ENCODE data around the gene GPR173. TPM values are rescaled to one million over a fixed set of nuclear protein-coding genes. Genes with fewer than 3 reads are reported as not detected.
A peak's percentile ranks its signal among the peaks of the same experiment; 100 is the strongest.

GPR173 gene
- 14.0 TPM for polyA plus RNA-seq (2013, experiment 1 of 2)
- polyA plus RNA-seq (2013, experiment 2 of 2): 14.6 TPM

GRCh38 chrX:53048169-53049126 lies at the start of gene GPR173:
TSS of gene GPR173 (plus strand) at chrX:53048789. CDS start at chrX:53076622, 27,833 bp downstream.
- Histone ChIP-seq H3K4ac (ENCODE audit: low read length) (no peak within 1 kb of the TSS), H4K91ac (ENCODE audit: low read depth, low read length, poor library complexity) (no peak within 1 kb of the TSS), H2AK5ac (ENCODE audit: low read depth, low read length) (no peak within 1 kb of the TSS), H3K79me1 (ENCODE audit: low read depth, low read length) (no peaks in the 10 kb centered on the region), H3K9me3 (replicated peaks in 1 of 2; ENCODE audit: control insufficient read depth in 2 of 2, insufficient read depth in 1 of 2, low read depth in 1 of 2, low read length in 2 of 2) (no peaks in the 10 kb centered on the region), H3K4me1 (ENCODE audit: control insufficient read depth in 2 of 2, insufficient read depth in 1 of 2, low read depth in 1 of 2, low read length in 2 of 2) (peaks cover 6 to 8% of the 10 kb centered on the region in 2 donors), H2BK15ac (ENCODE audit: low read length) (no peak within 1 kb of the TSS), H4K8ac (ENCODE audit: low read depth, low read length) (no peak within 1 kb of the TSS), H2BK12ac (ENCODE audit: low read length) (no peak within 1 kb of the TSS), H3K36me3 (replicated peaks in 1 of 2; ENCODE audit: control insufficient read depth in 2 of 2, insufficient read depth in 2 of 2, low read length in 2 of 2) (no peaks in the 10 kb centered on the region), H3K27ac (replicated peaks; ENCODE audit: low read length) (peak within 1 kb of the TSS; percentile 59), H3K23ac (ENCODE audit: low read depth, low read length, poor library complexity) (no peak within 1 kb of the TSS), H3K4me3 (ENCODE audit: low read length in 2 of 2) (peak within 1 kb of the TSS; percentile 64 to 95), H3K4me2 (ENCODE audit: insufficient read depth, low read length, poor library complexity, severe bottlenecking) (peak within 1 kb of the TSS; percentile 60), H2BK120ac (ENCODE audit: low read depth, low read length) (peak within 1 kb of the TSS; percentile 91), H2BK5ac (ENCODE audit: low read length) (peak within 1 kb of the TSS; percentile 66), H3K27me3 (ENCODE audit: control insufficient read depth in 3 of 3, insufficient read depth in 3 of 3, low read depth in 1 of 3, low read length in 3 of 3) (peaks cover 0 to 9% (median 0%) of the 10 kb centered on the region in 3 experiments), H2AFZ (ENCODE audit: low read length) (peak within 1 kb of the TSS; percentile 87), H3K18ac (ENCODE audit: low read length) (peak within 1 kb of the TSS; percentile 97), H3K9ac (ENCODE audit: low read depth, low read length, poor library complexity) (peak within 1 kb of the TSS; percentile 83), H3K14ac (ENCODE audit: low read length) (peak within 1 kb of the TSS; percentile 21)
- DNase-seq (ENCODE audit: low spot score): peak; percentile 48
- no CpG with 5 or more reads among the region's 38 CpGs for WGBS, 2 donors (ENCODE audit: extremely low coverage in 2 of 2, insufficient read length in 2 of 2, insufficient replicate concordance in 1 of 2)

DNA sequence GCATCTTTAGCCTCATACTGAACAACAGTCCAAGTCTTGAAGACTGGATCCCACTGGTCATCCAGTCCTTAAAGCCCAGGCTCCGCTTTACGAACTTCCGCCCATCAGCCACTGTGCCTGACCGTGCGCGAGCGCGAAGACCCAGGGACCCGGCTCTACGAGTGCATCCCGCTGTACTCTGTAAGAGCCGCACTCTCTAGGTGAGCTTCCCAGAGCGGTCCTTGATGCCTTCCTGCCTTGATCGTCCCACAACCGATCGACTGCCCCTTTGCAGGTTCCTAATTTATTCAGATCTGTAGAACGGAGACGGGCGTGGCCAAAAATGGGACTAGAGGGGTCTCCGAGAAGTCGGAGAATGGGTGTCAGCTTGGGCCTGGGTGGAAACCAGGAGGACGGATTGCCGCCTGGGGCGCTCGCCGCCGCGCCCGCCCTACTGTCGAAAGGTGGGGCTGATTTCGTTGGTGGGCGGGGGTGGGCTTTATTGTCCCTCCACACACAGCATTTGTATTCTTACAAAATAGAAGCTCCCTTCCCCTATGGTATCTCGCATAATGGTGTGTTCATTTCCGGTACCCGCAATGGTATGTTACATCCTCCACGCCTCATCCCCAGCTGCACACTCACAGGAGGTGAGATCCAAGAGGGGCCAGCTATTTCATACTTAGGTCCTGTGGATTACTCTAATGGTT lies 48.0 kb upstream of the GPR173 start:
- Histone ChIP-seq H2BK5ac (ENCODE audit: low read length) (no peak overlapping the region), H2BK12ac (ENCODE audit: low read length) (no peak overlapping the region), H3K4me3 (ENCODE audit: low read length in 2 of 2) (no peak overlapping the region), H3K14ac (ENCODE audit: low read length) (no peak overlapping the region), H3K9me3 (replicated peaks in 1 of 2; ENCODE audit: control insufficient read depth in 2 of 2, insufficient read depth in 1 of 2, low read depth in 1 of 2, low read length in 2 of 2) (no peaks in the 10 kb centered on the region), H3K4me2 (ENCODE audit: insufficient read depth, low read length, poor library complexity, severe bottlenecking) (no peak overlapping the region), H2AK5ac (ENCODE audit: low read depth, low read length) (no peak overlapping the region), H3K4ac (ENCODE audit: low read length) (no peak overlapping the region), H3K4me1 (ENCODE audit: control insufficient read depth in 2 of 2, insufficient read depth in 1 of 2, low read depth in 1 of 2, low read length in 2 of 2) (peaks cover 0 to 2% of the 10 kb centered on the region in 2 donors), H3K23ac (ENCODE audit: low read depth, low read length, poor library complexity) (no peak overlapping the region), H3K18ac (ENCODE audit: low read length) (no peak overlapping the region), H3K27ac (replicated peaks; ENCODE audit: low read length) (no peak overlapping the region), H3K9ac (ENCODE audit: low read depth, low read length, poor library complexity) (no peak overlapping the region), H2BK15ac (ENCODE audit: low read length) (no peak overlapping the region), H2BK120ac (ENCODE audit: low read depth, low read length) (no peak overlapping the region), H3K79me1 (ENCODE audit: low read depth, low read length) (no peaks in the 10 kb centered on the region), H4K91ac (ENCODE audit: low read depth, low read length, poor library complexity) (no peak overlapping the region), H3K27me3 (ENCODE audit: control insufficient read depth in 3 of 3, insufficient read depth in 3 of 3, low read depth in 1 of 3, low read length in 3 of 3) (peaks cover 0 to 25% (median 0%) of the 10 kb centered on the region in 3 experiments), H4K8ac (ENCODE audit: low read depth, low read length) (no peak overlapping the region), H3K36me3 (replicated peaks in 1 of 2; ENCODE audit: control insufficient read depth in 2 of 2, insufficient read depth in 2 of 2, low read length in 2 of 2) (no peaks in the 10 kb centered on the region), H2AFZ (ENCODE audit: low read length) (no peak overlapping the region)
- DNase-seq (ENCODE audit: low spot score): no peak
- no CpG with 5 or more reads among the region's 36 CpGs for WGBS, 2 donors (ENCODE audit: extremely low coverage in 2 of 2, insufficient read length in 2 of 2, insufficient replicate concordance in 1 of 2)

GRCh38 chrX:53001958-53002357 lies 46.6 kb upstream of the GPR173 start:
- H2AFZ ChIP-seq (ENCODE audit: low read length): no peak overlapping the region
- H3K18ac ChIP-seq (ENCODE audit: low read length): no peak overlapping the region
- H3K4me1 ChIP-seq (ENCODE audit: control insufficient read depth in 2 of 2, insufficient read depth in 1 of 2, low read depth in 1 of 2, low read length in 2 of 2): no peaks in the 10 kb centered on the region
- no peak overlapping the region for H3K4ac ChIP-seq (ENCODE audit: low read length)
- no peak overlapping the region for H4K8ac ChIP-seq (ENCODE audit: low read depth, low read length)
- no peak for DNase-seq (ENCODE audit: low spot score)
- H3K79me1 ChIP-seq (ENCODE audit: low read depth, low read length): no peaks in the 10 kb centered on the region
- no peak overlapping the region for H2BK5ac ChIP-seq (ENCODE audit: low read length)
- H3K9ac ChIP-seq (ENCODE audit: low read depth, low read length, poor library complexity): no peak overlapping the region
- H3K27me3 ChIP-seq (ENCODE audit: control insufficient read depth in 3 of 3, insufficient read depth in 3 of 3, low read depth in 1 of 3, low read length in 3 of 3): peaks cover 0 to 25% (median 0%) of the 10 kb centered on the region in 3 experiments
- no peak overlapping the region for H3K4me3 ChIP-seq (ENCODE audit: low read length in 2 of 2)
- H3K27ac ChIP-seq (replicated peaks; ENCODE audit: low read length): no peak overlapping the region
- no peak overlapping the region for H3K14ac ChIP-seq (ENCODE audit: low read length)
- H3K9me3 ChIP-seq (replicated peaks in 1 of 2; ENCODE audit: control insufficient read depth in 2 of 2, insufficient read depth in 1 of 2, low read depth in 1 of 2, low read length in 2 of 2): no peaks in the 10 kb centered on the region
- H2BK12ac ChIP-seq (ENCODE audit: low read length): no peak overlapping the region
- no peak overlapping the region for H3K4me2 ChIP-seq (ENCODE audit: insufficient read depth, low read length, poor library complexity, severe bottlenecking)
- WGBS, 2 donors (ENCODE audit: extremely low coverage in 2 of 2, insufficient read length in 2 of 2, insufficient replicate concordance in 1 of 2): no CpG with 5 or more reads among the region's 2 CpGs
- H3K23ac ChIP-seq (ENCODE audit: low read depth, low read length, poor library complexity): no peak overlapping the region
- H2BK120ac ChIP-seq (ENCODE audit: low read depth, low read length): no peak overlapping the region
- H2BK15ac ChIP-seq (ENCODE audit: low read length): no peak overlapping the region
- H2AK5ac ChIP-seq (ENCODE audit: low read depth, low read length): no peak overlapping the region
- no peaks in the 10 kb centered on the region for H3K36me3 ChIP-seq (replicated peaks in 1 of 2; ENCODE audit: control insufficient read depth in 2 of 2, insufficient read depth in 2 of 2, low read length in 2 of 2)
- no peak overlapping the region for H4K91ac ChIP-seq (ENCODE audit: low read depth, low read length, poor library complexity)

DNA sequence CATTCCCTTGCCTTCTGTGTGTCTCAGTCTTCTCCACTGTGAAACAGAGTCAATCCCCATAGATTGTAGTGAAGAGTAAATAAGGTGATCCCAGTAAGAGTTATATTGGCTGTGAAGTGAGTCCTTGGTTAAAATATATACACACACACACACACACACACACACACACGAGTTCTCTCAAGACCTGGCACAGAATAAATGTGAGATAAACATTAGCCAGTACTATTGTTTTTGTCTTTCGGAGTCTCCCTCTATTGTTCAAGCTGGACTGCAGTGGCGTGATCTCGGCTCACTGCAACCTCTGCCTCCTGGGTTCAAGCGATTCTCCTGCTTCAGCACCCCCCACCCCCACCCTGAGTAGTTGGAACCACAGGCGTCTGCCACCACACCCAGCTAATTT lies 45.5 kb upstream of the GPR173 start:
- peaks cover 0 to 24% (median 0%) of the 10 kb centered on the region in 3 experiments for H3K27me3 ChIP-seq (ENCODE audit: control insufficient read depth in 3 of 3, insufficient read depth in 3 of 3, low read depth in 1 of 3, low read length in 3 of 3)
- H4K91ac ChIP-seq (ENCODE audit: low read depth, low read length, poor library complexity): no peak overlapping the region
- no peak overlapping the region for H3K4ac ChIP-seq (ENCODE audit: low read length)
- no peaks in the 10 kb centered on the region for H3K9me3 ChIP-seq (replicated peaks in 1 of 2; ENCODE audit: control insufficient read depth in 2 of 2, insufficient read depth in 1 of 2, low read depth in 1 of 2, low read length in 2 of 2)
- H3K4me3 ChIP-seq (ENCODE audit: low read length in 2 of 2): no peak overlapping the region
- no peaks in the 10 kb centered on the region for H3K4me1 ChIP-seq (ENCODE audit: control insufficient read depth in 2 of 2, insufficient read depth in 1 of 2, low read depth in 1 of 2, low read length in 2 of 2)
- no peak overlapping the region for H2BK12ac ChIP-seq (ENCODE audit: low read length)
- H2BK120ac ChIP-seq (ENCODE audit: low read depth, low read length): no peak overlapping the region
- H4K8ac ChIP-seq (ENCODE audit: low read depth, low read length): no peak overlapping the region
- no peaks in the 10 kb centered on the region for H3K36me3 ChIP-seq (replicated peaks in 1 of 2; ENCODE audit: control insufficient read depth in 2 of 2, insufficient read depth in 2 of 2, low read length in 2 of 2)
- no peak overlapping the region for H3K27ac ChIP-seq (replicated peaks; ENCODE audit: low read length)
- no CpG with 5 or more reads among the region's 6 CpGs for WGBS, 2 donors (ENCODE audit: extremely low coverage in 2 of 2, insufficient read length in 2 of 2, insufficient replicate concordance in 1 of 2)
- H2AK5ac ChIP-seq (ENCODE audit: low read depth, low read length): no peak overlapping the region
- H3K4me2 ChIP-seq (ENCODE audit: insufficient read depth, low read length, poor library complexity, severe bottlenecking): no peak overlapping the region
- no peak overlapping the region for H3K18ac ChIP-seq (ENCODE audit: low read length)
- no peak overlapping the region for H2BK5ac ChIP-seq (ENCODE audit: low read length)
- no peaks in the 10 kb centered on the region for H3K79me1 ChIP-seq (ENCODE audit: low read depth, low read length)
- H3K9ac ChIP-seq (ENCODE audit: low read depth, low read length, poor library complexity): no peak overlapping the region
- no peak for DNase-seq (ENCODE audit: low spot score)
- no peak overlapping the region for H3K14ac ChIP-seq (ENCODE audit: low read length)
- H2AFZ ChIP-seq (ENCODE audit: low read length): no peak overlapping the region
- no peak overlapping the region for H2BK15ac ChIP-seq (ENCODE audit: low read length)
- H3K23ac ChIP-seq (ENCODE audit: low read depth, low read length, poor library complexity): no peak overlapping the region

Data from neuronal stem cell (in vitro differentiated cells).